Stimulated activated CD8-positive, alpha-beta memory T cell treated with anti-CD3 and anti-CD28 coated beads, Interleukin-4, amount 100 ng/mL, for 24 hours (primary cell): ENCODE data around the gene GABRR3.

ENCODE experiments used
- DNase-seq: peaks from one replicate; pipeline ENCODE4 v3.0.0-alpha.2; 2020; ENCODE audit warnings: low read depth

The GABRR3 gene

DNA sequence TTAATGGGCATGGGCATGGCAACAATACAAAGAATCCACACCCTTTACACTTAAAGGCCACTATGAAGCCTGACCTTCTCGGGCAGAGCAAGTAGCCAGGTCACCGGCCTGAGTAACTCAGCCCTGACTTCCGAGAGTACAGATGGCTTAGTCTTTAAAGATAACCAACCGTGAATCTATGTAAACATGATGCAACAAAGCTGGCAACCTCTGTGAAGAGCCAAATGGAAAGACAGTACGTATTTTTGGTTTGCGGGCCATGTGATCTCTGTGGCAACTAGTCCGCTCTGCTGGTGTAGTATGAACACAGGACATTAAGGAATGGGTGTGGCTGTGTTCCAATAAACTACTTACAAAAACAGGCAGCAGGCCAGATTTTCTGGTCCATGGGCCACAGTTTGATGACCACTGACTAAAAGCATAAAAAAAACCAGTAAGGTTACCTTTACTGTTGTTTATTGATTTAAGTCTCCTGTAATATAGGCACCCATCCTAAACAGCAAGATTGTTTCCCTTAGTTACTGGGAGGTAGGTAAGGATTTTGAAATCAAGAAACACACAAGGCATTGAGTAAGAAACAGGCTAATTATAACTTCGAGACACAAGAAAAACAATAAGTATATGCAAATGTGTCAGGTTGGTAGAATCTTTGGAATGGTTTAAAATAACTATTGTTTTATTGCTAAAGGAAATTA, 77.4 kb downstream of the GABRR3 start:
- no peak for DNase-seq

DNA sequence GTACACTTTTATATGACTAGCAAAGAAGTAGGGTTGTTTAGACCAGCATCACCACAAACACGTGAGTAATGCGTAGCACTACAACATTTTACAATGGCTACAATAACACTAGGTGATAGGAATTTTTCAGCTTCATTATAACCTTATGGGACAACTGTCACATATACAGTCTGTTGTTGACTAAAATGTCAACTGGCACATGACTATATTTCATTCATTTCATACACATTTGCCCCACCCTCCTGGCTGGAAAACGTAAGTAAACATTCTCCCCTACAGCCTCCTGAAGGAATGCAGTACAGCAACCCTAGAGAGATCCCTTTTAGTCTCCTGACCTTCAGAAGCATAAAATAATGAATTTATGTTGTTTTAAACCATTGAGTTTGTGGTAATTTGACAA, 79.1 kb downstream of the GABRR3 start:
- DNase-seq = no peak

DNA sequence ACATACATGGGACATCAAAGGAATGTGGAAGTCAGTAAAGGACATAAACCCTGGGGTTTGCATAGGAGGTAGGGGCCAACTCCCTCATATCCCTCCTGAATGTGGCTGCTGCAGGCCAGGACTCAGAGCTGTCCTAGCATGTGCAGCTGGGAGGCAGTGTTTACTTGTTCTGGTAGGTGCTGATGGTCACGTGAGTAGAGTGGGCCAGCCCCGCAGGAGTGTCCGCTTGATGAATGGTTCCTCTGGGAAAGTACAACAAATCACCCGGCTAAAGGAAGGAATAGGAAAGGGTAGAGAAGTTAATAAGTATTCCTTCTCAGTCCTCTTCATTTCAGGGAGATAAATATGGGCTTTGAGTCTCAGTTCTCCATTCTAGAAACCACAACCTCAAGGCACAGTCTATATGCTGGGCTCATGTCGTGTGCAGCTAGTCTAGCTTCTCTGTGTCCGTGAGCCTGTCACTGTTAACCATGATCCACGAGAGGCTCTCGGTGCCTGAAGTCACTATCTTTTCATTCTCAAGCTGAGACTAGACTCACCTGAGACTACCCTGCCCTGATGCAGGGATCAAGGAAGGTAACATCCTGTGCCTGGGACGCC, 80.8 kb downstream of the GABRR3 start:
- no peak for DNase-seq

DNA sequence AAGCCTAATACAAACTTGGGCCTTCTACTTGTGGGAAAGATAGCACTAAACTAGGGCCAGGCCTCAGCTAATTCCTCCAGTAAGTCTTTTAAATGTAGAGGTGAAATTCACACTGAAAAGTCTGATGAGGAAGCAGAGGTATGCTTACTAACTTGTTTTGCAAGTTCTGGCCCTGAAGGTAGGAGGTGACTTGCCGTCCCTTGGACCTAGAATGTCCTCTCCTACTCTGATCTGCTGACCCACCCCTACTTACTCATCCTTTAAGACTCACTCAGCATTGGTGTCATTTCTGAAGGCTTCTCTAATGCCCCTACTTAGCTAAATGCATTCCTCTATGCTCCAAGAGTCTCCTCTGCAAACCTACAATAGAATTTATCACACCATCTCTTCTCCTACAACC, 82.2 kb downstream of the GABRR3 start:
- no peak for DNase-seq

DNA sequence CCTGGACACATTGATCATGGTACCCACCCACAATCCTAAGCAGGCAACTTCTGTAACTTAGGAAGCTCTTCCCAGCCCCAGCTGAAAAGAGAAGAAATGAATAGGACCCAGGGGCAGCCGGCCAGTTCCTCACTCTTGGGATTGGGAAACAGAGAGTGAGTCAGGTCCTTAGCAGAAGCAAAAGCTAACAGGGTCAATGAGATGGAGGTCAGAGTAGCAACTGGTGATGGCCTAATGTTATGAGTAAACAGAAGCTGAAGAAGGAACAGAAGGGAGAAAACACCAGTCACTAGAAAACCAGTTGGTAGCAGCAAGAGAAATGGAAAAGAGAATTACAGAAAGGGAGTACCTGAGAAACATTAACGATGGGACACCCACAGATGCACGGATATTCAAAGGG, 82.8 kb downstream of the GABRR3 start:
- DNase-seq = no peak

DNA sequence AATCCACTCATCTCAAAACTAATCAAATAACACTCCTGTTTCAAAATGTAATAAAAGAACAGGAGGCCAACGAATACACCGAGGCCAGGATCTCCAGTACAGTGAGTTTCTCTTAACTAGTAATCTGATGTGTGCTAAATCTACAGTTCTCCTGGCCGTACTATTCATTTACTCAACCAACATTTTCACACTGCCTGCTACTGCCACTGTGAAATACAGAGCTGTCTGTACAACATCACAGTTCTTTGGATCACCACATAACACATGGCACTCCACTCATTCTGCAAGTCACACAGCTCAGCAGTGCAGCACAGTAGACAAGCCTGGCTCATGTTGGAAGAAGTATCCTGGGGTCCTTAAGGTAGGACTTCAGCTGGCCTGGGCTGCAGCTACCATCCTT, 84.8 kb downstream of the GABRR3 start:
- DNase-seq = no peak

DNA sequence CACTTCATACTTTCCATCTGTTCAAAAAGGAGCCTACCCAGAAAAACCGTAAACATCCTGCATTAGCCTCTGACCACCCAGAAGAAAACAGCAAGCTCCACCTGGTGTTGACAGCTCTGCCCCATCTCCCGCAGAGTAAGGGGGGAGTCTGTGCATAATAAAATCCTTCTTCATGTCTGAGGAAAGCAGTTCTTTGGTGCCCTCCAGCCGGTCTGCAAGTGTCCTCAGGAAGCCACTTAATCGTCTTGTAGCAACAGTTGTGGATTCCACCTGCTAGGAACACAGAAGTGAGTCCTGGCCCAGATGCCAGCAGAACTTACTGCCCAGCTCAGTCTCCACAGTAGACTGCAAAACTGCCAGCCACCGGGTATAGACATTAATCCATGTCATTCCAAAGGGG, 85.4 kb downstream of the GABRR3 start:
- no peak for DNase-seq

DNA sequence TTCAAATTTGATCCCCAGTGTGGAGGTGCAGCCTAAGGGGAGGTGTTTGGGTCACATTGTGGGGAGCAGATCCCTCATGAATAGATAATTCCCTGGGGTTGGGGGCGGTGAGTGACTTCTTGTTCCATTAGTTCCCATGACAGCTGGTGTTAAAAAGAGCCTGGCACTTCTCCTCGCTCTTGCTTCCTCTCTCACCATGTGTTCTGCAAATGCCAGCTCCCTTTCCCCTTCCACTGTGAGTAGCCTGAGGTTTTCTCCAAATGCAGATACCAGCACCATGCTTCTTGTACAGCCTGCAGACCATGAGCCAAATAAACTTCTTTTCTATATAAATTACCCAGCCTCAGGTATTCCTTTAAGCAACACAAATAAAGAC, 86.0 kb downstream of the GABRR3 start:
- no peak for DNase-seq

DNA sequence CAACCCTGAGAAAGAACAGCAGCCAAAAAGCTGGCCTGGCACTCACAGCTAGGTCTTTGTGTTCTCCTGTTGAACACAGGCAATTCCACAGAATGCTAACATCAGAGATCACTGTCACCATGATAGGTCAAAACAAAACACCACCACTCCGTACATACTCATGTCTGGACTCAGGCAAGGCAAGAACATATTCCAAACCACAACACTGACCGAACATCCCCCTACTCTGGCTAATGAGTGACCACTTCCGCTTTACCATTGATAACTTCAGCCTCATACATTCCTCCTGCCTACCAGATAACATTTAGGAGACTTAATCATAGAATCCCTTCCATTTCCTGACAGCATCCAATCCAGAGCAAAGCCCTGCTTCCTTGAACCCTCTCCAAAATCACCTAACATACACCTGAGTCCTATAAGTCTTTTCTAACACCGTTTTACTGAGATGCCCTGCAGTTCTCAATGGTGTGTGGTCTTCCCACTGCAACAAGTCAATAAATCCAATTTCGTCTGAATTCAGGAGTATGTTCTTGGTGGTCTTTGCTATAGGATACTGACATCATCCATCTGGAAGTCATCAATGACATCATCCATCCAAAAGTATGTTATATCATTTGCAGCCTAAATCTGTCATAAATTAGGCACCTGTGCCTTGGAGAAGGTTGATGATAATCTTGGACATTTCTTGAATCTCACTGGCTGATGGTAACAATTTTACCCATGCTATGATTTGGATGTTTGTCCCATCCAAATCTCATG, 86.6 kb downstream of the GABRR3 start:
- DNase-seq = no peak

DNA sequence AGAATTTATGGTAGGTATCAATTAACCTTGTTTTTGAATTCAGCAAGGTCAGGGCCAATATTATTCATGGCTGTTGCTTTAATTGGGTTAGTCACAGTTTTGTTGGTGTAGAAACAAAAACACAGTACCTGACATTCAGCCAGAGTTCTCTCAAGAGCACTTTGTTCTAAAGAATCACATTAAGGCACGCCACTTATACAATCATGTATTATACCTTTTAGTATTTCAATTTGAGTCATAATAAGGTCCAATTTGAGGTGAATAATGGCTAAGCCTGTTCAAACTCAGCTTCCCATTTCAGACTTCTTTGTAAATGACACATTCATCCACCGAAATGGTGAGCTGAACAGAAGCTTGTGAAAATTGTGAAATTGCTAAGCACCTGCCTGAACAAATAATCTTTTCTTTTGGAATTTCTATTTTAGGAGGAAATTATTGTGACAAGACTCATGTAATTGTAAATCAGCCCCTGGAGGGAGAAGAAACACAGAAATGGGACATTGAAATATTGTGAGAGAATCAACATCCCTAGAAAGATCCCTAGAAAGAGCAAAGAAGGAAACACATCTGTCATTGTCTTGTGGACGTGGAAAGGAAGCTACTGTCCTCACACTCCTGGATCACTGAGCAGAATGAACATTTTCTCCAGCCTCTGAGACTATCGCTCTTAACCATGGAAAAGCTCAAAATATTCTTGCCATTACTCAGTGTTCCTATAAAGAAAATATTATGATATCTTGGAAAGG, 92.1 kb downstream of the GABRR3 start:
- no peak for DNase-seq

DNA sequence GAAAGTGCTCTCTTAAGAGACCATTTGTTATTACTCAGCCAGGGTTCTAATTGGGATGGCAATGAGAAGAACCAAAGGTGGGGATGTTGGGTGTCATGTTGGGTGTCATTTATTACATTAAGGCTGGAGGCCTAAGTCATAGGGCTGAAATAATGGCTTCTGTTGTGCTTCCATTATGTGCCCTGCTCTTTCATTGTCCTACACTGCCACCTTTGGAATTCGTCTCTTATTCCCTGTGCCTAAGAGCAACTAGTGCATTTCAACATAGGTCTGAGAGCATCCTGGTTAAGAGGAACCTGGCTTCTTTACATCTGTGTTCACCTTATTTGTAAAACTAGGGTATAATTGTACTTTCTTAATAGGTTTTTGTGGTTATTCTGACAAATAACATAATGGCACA, 95.1 kb downstream of the GABRR3 start:
- DNase-seq = no peak

DNA sequence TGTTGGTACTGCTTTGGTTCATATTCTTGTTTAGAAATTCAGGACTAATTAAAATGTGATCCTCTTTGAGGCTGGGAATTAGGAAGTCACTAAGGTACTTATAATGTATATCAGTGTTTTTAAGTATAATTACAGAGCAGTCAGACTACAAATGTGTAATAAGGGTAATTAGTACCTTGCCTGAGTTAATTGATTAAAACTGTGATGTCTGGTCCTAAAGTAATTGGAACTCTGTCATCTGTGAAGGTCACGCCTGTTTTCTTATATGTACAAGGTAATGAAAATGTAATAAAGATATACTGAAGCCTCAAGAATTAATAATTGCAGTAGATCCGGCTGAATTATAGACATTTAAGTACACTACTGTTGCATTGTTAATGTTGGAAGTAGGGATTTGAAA, 95.7 kb downstream of the GABRR3 start:
- DNase-seq = no peak

DNA sequence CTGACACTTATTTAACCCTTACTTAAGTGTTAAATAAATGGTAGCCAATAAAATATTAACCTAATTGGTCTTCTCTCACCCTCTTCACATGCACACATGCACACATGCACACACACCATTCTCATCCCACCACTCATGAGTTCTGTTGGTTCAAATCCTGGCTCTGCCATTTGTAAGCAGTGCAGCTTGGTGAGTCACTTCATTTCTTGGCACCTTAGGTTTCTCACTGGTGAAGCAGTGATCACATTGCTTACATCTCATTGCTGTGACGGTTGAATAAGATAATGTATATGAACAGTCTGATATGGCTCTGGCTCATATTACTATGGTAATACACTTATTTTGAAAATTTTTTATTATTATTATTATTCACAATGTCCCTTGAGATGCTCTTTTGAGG, 96.7 kb downstream of the GABRR3 start:
- DNase-seq = no peak

DNA sequence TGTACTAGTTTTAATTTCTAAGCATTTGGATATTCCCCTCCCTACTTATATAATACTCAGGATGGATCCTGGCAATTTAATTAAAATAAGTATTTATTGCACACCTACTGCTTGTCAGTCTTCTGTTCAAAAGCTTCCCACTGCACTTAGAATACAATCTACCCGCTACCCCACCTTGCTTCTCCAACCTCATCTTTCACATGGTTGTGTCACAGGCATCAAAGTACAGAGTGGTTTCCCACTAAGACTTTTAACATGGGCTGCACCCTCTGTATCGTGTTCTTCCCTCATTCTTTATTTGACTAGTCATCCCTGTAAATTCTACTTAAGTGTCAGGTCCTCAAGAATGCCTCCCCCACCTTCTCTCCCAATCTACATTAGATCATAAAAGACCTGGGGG, 97.9 kb downstream of the GABRR3 start:
- DNase-seq = no peak

DNA sequence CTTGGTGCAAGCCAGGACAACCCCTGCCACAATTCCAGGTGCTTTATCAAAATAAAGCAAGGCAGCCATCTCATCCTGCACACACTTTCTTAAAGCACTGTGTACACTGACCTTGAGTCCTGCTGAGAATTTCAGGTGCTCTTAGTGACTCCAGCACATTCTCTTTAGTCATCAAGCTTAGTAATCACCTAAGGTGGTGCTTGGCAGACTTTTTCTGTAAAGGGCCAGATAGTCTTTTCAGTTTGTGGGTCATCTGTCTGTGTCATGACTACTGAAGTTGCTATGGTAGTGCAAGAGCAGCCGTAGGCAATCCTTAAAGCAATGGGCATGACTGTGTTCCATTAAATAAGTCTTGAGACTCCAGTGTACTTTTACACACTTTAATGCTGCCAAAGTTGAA, 99.3 kb downstream of the GABRR3 start:
- DNase-seq = no peak
